ENCODE results near the gene SELENOP.
"Not testable (repeated sequence)": the region's sequence is repeated elsewhere in the genome, so short reads cannot be mapped to it uniquely, and the experiment has no call there.

Gene SELENOP

GRCh38 chr5:42825422-42826148 is 13.9 kb upstream of the SELENOP start:
- DNase-seq = no peak

GRCh38 chr5:42824347-42824976 is 12.8 kb upstream of the SELENOP start:
- DNase-seq = no peak

- no peak for DNase-seq
These were observed 10.9 kb upstream of the SELENOP start for GRCh38 chr5:42822548-42822947.

GRCh38 chr5:42819745-42820144 is 8.1 kb upstream of the SELENOP start:
- DNase-seq = no peak

GRCh38 chr5:42816546-42816945 is 4.9 kb upstream of the SELENOP start:
- not testable (repeated sequence) for DNase-seq

- no peak for DNase-seq
These were observed 1.8 kb upstream of the SELENOP start for GRCh38 chr5:42813533-42813932.

GRCh38 chr5:42812620-42813019 is 928 bp upstream of the SELENOP start:
- DNase-seq = no peak

- no peak for DNase-seq
These were observed 680 bp downstream of the SELENOP start for GRCh38 chr5:42810834-42811590.

GRCh38 chr5:42808888-42809611 is 2.6 kb downstream of the SELENOP start:
- no peak for DNase-seq

GRCh38 chr5:42807722-42808447 is 3.8 kb downstream of the SELENOP start:
- no peak for DNase-seq

- no peak for DNase-seq
These were observed 4.9 kb downstream of the SELENOP start for GRCh38 chr5:42806701-42807262.

GRCh38 chr5:42806004-42806700 is 5.5 kb downstream of the SELENOP start:
- no peak for DNase-seq

GRCh38 chr5:42804717-42805339 is 6.9 kb downstream of the SELENOP start:
- no peak for DNase-seq

- DNase-seq = no peak
These were observed 10.1 kb downstream of the SELENOP start for GRCh38 chr5:42801516-42802166.

- DNase-seq = no peak
These were observed 10.9 kb downstream of the SELENOP start for GRCh38 chr5:42800748-42801330.

- DNase-seq = no peak
These were observed 12.0 kb downstream of the SELENOP start for GRCh38 chr5:42799668-42800114.

GRCh38 chr5:42799241-42799608 is 12.5 kb downstream of the SELENOP start:
- no peak for DNase-seq

GRCh38 chr5:42798284-42799240 is 13.1 kb downstream of the SELENOP start:
- no peak for DNase-seq

- DNase-seq = no peak
These were observed 20.5 kb downstream of the SELENOP start for GRCh38 chr5:42791151-42791550.

All from NCI-H1092 treated with DMSO at 0.1 percent for 48 hours (cell line).